Stimulated activated CD8-positive, alpha-beta memory T cell treated with anti-CD3 and anti-CD28 coated beads, Interleukin-12 subunit alpha, Interleukin-12 subunit beta, amount 100 ng/mL, for 1 hour (primary cell): ENCODE data around the gene NAT14.
"Not testable (repeated sequence)": the region's sequence is repeated elsewhere in the genome, so short reads cannot be mapped to it uniquely, and the experiment has no call there.

ENCODE experiments used
- DNase-seq: peaks from one replicate; pipeline ENCODE4 v3.0.0-alpha.2; 2020; ENCODE audit warnings: low read depth

Gene NAT14

DNA sequence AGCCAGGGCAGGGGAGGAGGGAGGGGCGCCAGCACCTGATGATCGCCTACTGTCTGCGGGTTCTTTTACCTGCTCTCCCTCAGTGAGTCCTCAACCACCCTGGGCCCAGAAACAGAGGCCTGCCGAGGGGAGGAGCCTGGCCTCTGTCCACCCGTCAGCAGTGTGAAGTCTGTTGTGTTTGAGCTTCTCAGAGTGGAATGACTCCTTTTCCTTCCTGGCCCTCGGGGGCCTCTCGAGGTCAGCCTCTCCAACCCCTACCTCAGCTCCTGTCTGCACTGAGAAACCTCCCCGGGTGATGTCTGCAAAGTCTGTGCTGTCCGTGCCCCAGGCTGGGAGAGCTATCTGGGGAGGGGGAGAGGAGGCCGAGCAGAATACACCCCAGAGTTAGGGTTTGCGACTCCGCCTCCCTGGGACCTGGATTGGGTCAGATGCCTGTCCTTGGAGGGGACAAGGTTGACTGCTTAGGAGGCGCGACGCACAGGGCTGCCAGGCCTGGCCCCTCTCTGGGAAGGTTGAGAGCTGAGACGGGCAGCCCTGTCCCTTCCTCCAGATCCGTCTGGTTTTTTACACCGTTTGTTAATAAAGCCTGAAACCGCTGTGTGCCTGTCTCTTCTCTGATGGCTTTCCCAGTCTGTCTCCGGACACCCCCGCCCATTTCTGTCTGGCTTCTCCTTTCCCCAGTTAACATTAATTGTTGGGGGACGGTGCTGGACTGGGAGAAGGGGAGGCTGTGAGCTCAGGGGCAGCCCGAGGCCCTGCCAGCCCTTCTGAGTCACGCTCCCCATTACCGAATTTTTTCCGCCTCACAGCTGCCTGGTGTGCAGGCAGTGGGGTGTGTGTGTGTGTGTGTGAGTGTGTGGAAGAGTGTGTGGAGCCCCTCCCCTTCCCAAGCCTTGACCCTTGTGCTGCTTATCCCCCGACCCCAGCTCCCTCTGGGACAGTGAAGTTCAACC is 2.3 kb downstream of the NAT14 start:
- peak; percentile 24 for DNase-seq

DNA sequence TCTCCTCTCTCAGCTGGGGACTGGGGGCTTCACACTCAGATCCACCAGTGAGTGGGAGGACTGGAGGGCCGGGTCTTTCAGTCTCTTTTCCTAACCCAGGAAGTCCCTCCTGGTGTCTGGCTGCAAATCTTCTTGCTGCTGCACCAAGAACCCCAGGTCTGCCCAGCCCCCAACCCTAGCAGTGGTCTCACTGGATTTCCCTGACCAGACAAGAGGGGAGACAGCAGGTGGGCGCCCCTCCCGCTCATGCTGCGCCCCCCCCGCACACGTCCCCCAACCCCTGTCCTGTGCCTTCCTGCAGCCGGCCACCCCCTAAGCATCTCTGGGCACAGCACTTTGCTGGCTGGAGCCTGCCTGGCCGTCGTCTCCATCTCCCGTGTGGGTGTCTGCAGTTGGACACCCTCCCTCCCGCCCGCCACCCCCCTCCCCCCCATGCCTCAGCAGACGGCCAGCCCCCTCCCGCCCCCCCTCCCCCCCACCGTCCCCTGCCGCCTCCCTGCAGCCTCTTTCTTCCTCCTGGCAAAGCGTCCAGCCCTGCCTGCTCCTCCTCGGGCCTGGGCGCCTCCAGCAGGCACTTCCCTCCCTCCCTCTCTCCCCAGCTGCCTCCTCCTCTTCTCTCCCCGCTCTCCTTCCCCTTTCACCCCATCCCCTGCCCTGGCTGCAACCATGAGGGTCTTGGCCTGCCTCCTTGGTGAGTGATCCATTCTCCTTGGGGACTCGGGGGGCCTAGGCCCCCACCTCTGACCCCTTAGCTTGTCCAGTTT is 3.1 kb downstream of the NAT14 start, which contains the start of gene SSC5D:
Gene SSC5D (plus strand): TSS at position 513 of the 764 bp plus-strand sequence. CDS start 154 bp downstream, at position 667.
- DNase-seq = no peak

DNA sequence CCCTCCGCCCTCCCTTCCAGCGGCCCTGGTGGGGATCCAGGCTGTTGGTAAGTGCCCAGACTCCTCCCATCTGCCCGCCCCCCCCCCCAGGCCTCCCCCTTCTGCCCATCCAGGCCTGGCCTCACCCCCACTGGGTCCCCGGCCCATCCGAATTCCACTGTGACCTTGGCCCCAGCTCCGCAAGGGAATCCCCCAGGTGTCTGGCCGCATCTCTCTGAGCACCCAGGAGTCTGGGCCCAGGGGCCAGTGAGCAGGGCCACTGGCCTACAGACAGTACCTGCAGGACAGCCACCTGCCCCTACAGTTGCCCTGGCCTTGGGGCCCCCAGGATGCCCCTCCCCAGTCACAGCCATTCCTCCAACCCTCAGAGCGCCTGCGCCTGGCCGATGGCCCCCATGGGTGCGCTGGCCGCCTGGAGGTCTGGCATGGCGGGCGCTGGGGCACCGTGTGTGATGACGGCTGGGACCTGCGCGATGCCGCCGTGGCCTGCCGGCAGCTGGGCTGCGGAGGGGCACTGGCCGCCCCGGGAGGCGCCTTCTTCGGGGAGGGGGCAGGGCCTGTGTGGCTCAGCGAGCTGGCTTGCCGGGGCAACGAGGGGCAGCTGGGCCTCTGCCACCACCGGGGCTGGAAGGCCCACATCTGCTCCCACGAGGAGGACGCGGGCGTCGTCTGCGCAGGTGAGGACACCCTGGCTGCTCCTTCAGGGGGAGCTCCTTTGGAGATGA is 4.2 kb downstream of the NAT14 start:
- DNase-seq = no peak

DNA sequence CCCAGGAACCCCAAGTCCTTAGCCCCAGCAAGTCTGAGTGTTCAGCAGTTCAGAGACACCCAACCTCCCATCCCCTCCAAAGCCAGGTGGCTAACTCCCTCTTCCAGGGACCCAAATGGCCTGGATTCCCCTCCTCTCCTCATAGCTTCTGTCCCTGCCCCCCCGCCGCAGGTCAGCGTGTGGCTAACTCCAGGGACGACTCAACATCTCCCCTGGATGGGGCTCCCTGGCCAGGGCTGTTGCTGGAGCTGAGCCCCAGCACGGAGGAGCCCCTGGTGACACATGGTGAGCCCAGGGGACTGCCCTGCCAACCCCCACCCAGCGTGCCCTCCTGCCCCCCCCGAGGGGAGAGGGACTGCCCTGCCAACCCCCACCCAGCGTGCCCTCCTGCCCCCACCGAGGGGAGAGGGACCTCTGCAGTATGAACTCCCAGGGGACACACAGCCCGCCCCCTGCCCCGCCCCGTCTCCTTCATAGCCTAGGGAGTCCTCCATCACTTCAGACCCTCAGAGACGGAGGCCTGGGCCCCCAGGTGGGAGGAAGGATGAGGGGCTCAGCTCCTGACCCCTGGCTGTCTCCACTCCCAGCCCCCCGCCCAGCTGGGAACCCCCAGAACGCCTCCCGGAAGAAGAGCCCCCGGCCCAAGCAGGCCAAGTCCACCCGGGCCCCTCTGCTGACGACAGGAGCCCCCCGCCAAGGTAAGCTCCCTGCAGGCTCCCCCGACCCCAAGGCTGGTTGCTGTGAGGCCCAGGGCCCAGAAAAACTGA is 4.9 kb downstream of the NAT14 start:
- DNase-seq = no peak

DNA sequence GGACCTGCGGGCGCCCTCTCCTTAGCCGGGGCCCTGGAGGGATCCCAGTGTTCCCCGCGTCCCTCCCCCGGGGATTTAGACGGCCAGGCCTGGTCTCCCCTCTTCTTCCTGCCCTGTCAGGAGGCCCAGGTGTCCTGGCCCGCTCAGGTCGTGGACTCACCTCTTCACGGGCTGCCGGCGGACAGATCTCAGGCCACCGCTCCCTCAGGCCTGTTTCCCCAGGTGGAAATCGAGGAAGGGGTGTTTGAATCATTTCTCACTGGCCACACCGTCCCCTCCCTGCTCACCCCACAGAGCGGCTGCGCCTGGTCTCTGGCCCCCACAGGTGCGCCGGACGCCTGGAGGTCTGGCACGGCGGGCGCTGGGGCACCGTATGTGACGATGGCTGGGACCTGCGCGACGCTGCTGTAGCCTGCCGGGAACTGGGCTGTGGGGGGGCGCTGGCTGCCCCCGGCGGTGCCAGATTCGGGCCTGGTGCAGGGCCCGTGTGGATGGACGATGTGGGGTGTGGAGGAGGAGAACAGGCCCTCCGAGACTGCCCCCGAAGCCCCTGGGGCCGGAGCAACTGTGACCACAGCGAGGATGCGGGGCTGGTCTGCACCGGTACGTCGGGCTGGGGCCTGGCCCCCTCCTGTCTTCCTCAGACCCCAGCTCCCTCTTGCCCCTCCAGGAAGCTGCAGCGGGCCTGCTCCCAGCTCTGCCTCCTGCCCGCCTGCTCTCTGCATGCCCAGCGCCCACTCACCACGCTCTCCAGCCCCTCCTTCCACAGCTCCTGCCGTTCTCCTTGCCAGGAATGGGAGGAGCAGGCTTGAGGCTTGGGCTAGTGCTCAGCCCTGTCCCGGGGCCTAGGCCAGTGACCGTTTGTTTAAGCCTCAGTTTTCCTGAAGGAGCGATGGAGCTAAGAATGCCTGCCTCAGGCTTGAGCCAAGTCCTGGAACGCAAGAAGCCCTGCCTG is 5.8 kb downstream of the NAT14 start:
- no peak for DNase-seq

DNA sequence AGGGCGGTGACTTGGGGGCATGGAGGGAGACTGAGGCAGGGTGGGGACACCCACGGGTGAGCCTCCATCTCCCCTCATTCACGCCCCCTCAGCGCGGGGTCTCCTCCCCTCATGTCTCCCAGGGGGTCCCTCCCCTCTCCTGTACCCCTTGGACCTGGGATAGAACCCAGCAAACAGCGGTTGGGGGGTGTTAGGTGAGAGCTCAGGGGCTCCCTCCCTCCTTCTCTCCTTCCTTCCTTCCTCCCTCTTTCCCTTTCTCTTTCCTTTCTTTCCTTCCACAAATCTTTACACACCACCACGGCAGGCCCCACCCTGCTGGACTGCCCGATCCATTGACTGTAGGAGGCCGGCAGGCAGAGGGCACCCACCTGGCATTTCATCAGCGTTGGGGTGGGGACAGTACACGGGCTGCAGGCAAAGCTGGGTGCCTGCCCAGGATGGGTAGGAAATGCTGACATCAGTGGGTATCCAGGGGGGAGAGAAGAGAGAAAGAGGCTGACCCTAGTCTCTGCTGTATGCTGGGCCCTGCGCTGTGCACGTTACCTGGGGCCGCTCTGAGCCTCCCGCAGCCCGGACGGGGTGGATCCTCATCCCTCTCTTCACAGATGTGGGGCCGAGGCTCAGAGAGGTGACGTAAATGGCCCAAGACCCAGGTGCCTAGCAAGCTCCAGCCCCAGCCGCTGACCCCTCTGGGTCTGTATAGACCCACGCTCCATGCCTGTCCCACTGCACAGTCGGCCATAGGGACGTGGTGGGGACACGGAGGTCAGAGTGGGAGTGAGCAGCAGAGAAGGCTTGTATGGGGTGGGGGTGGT is 6.8 kb downstream of the NAT14 start:
- no peak for DNase-seq

DNA sequence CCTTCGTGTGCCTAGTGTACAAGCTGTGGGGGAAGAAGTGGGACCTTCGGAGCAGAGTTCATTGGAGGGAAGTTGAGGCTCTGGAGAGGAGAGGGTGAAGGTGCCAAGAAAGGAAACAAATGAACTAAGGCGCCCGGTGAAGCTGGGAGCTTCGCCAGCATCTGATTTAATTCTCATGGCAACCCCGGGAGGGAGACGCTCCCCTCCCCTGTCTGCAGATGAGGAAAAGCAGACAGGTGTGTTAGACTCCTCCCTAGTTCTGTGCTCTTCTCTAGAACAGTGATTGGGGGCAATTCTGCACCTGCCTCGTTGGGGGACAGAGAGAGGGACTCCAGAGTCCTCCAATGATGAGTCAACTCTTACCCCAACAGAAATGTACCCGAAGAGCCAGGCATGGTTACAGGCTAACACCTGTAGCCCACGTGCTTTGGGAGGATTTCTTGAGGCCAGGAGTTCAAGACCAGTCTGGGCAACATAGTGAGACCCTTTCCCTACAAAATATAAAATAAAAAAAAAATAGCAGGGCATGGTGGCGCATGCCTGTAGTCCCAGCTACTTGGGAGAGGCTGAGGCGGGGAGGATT is 7.5 kb downstream of the NAT14 start:
- no peak for DNase-seq

DNA sequence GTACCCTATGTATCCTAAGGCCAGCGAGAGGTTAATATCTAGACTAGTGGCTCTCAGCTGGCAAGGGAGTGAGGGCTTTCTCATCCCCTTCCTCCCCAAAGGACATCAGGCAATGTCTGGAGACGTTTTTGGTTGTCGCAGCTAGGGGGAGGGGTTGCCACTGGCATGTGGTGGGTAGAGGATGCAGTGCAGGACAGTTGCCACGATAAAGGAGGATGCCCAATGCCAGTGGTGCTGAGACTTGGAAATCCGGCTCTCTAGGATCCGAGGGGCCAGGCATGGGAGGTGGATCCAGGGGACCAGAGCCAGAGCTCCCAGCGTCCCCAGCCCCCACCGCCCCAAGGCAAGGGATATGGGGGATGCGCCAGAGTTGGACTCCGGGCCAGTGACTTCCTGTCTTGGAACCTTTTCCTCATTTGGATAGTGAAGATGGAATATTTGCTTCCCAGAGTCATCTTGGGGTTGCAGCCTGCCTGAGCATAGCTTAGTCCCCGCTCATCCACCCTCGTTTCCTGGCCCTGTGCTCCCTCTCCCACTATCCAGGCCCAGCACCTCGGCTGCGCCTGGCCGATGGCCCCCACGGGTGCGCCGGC is 8.2 kb downstream of the NAT14 start:
- DNase-seq = no peak

DNA sequence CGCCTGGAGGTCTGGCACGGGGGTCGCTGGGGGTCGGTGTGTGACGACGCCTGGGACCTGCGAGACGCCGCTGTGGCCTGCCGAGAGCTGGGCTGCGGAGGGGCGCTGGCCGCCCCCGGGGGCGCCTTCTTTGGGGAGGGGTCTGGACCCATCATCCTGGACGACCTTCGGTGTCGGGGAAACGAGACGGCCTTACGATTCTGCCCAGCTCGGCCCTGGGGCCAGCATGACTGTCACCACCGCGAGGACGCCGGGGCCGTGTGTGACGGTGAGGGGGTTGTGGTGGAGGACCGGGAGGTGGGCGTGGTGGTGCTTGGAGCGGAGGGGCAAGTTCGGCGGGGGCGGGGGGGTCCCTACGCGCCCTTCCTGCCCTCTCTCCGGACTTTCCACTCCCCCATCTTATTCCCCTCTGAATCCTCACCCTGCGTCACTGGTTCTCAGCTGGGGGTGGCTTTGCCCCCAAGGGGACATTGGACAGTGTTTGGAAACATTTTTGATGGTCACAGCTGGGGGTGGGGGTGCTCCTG is 8.7 kb downstream of the NAT14 start:
- no peak for DNase-seq

DNA sequence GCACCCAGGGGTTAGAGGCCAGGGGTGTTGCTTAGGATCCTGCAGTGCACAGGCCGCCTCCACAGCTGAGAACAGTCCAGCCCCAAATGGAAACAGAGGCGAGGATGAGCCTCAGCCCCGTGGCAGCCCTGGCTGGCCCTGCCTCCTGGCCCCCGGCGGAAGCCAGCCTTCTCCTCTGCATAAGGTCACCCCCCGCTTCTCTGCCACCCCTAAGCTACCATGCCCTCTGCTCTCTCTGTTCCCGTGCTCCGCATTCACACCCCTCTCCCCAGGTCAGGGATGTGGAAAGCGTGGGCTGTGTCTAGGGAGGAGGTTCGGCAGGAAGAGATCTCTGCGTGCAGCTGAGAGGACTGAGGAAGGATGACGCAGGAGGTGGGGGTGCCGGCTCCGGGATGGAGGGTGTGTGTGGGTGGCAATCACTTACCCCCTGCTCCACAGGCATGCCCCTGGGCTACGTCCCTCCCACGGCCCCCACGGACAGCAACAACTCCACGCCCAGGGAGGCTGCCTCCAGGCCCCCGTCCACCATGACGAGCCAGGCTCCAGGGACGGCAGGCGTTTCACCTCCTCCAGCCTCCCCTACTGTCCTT is 9.3 kb downstream of the NAT14 start:
- DNase-seq = no peak

DNA sequence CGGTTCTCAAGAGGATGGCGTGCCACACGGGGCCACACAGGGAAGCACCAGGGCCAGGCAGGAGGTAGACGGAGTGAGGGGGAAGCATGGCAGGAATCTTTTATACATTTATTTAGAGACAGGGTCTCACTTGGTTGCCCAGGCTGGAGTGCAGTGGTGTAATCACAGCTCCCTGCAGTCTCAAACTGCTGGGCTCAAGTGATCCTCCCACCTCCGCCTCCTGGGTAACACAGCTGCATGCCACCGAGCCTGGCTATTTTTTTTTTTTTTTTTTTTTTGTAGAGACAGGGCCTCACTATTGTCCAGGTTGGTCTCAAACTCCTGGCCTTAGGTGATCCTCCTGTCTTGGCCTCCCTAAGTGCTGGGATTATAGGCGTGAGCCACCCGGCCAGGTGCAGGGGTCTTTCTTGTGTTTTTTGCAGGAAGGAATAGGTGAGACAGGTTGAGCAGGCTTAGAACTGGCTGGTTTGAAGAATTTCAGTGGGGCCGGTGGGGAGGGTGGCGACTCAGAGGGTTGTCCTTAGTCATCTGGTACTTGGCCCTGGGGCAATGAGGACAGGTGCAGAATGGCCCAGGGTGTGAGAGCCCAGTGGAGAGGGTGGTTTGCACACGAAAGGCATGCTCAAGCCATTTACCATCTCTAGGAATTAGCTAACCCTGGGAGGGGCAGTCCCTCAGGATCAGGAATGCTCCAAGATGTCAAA is 10.8 kb downstream of the NAT14 start:
- no peak for DNase-seq

DNA sequence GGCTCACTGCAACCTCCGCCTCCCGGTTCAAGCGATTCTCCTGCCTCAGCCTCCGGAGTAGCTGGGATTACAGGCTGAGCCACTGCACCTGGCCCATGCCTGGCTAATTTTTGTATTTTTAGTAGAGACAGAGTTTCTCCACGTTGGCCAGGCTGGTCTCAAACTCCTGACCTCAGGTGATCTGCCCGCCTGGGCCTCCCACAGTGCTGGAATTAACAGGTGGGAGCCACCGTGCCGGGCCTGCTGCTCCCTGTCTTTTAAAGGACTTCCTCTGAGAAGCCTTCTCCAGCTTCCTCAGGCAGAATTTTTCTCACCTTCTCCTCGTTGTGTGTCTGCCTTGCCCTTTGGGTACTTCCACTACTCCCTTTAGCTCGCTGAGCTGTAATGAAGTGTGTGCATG is 11.8 kb downstream of the NAT14 start:
- not testable (repeated sequence) for DNase-seq

DNA sequence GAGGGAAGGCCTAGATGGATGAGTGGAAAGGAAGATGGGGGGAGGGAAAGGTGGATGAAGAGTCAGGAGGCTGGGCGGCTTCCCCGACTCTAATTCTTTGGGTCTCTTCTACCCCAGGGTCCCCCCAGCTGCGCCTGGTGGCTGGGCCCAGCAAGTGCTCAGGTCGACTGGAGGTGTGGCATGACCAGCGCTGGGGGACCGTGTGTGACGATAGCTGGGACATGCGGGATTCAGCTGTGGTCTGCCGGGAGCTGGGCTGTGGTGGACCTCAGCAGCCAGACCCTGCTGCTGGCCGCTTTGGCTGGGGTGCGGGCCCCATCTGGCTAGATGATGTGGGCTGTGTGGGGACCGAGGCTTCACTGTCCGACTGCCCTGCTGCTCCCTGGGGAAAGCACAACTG is 12.8 kb downstream of the NAT14 start:
- DNase-seq = no peak

DNA sequence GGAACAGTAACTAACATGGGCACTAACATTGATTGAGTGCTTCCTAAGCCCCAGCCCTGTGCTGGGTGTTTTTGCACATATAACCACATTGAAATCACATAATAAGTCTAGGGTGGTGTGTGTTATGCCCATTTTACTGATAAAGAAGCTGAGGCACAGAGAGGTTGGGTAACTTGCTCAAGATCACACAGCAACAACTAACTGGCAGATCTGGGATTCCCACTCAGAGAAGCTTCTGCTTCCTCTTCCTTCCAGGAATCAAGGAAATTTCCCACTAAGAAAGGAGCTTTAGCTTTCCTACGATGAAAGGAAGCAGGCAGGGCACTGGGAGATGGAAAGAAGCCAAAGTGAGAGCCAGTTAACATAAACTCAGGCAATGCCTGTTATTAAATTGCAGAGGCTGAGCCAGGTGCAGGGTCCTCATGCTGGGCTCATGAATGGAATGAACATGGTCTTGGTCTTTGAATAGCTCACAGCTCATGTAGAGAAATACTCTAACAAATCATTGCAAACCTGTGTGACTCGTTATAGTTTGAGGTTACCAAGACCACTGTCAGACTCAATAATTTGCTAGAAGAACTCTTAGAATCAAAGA is 13.4 kb downstream of the NAT14 start:
- no peak for DNase-seq

DNA sequence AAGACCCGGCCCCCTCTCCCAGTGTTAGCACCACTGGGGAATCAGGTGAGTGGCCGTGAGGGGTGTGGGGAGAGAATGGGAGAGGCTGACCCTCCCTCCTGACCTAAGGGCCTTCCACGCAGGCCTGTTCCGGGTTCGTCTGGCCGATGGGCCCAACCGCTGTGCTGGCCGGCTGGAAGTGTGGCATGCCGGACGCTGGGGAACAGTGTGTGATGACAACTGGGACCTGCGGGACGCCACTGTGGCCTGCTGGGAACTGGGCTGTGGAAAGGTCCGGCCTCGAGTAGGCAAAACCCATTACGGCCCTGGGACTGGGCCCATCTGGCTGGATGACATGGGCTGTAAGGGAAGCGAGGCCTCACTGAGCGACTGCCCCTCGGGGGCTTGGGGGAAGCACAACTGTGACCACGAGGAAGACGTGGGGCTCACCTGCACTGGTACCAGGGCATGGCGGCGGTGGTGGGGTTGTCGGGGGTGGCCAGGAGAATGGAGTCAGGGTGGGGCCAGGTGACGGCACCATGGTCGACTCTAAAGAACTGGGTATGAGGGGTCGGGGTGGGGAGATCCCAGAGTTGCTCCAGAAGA is 15.5 kb downstream of the NAT14 start:
- DNase-seq = no peak

DNA sequence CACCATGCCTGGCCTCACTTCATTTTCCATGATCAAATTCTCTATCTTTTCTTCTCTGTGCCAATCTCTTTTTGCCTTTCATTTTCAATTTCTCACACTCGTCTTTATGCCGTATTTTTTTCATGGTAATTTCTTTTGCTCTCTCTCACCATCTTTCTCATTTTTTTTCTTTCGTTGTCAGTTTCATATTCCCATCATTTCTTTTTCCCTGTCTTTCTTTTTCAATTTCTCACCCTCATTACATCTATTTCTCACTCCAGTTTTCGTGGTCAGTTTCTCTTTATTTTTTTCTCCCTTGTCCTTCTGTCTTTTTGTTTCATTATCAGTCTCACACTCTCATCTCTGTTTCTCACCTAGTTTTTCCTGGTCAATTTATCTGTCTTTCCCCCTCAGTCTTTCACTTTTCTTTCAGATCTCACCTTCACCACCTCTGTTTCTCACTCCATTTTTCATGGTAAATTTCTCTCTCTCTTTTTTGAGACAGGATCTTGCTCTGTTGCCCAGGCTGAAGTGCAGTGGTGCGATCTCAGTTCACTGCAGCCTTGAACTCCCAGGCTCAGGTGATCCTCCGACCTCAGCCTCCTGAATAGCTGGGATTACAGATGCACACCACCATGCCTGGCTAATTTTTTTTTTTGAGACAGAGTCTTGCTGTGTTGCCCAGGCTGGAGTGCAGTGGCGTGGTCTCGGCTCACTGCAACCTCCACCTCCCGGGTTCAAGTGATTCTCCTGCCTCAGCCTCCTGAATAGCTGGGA is 17.4 kb downstream of the NAT14 start:
- no peak for DNase-seq
